Measurements from ENCODE around the gene DHDDS.
"Not testable (repeated sequence)": the region's sequence is repeated elsewhere in the genome, so short reads cannot be mapped to it uniquely, and the experiment has no call there.

DHDDS gene

GRCh38 chr1:26477446-26478152 is 45.5 kb downstream of the DHDDS start:
- DNase-seq (ENCODE audit: low read depth, low spot score): peak; percentile 28

- no peak for DNase-seq (ENCODE audit: low read depth, low spot score)
Observed at GRCh38 chr1:26478159-26478558, 46.0 kb downstream of the DHDDS start.

DNA sequence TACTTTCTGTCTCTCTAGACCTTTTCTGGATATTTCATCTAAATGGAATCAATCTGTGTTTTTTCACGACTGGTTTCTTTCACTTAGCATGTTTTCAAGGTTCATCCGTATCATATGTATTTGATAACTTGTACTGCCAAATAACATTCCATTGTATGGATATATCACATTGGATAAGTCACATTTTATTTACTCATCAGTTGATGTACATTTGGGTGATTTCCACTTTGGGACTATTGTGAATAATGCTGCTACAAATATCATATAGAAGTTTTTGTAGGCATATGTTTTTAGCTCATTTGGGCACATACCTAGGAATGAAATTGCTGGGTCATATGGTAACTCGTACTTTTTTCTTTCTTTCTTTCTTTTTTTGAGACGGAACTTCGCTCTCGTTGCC is 46.9 kb downstream of the DHDDS start:
- no peak for DNase-seq (ENCODE audit: low read depth, low spot score)

DNA sequence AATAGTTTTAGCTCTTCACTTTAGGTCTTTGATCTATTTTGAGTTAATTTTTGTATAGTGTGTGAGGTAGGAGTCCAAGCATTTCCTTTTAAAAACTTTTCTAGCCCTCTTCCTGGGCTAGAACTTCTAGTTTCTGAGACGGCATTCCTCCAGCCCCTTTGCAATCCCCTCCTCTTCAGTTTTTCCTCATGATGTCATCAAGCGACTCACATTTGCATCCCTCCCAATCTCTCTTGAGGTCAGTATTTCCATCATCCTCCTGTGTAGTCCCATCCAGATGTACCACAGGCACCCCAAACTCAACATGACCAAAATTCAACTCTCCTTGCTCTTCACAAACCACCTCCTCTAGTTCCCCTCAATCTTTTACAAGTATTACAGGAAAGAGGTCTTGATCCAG is 50.8 kb downstream of the DHDDS start:
- DNase-seq (ENCODE audit: low read depth, low spot score): peak; percentile 34

GRCh38 chr1:26483980-26484379 is 51.9 kb downstream of the DHDDS start:
- peak; percentile 31 for DNase-seq (ENCODE audit: low read depth, low spot score)

- no peak for DNase-seq (ENCODE audit: low read depth, low spot score)
Observed at GRCh38 chr1:26490155-26490554, 58.0 kb downstream of the DHDDS start.

DNA sequence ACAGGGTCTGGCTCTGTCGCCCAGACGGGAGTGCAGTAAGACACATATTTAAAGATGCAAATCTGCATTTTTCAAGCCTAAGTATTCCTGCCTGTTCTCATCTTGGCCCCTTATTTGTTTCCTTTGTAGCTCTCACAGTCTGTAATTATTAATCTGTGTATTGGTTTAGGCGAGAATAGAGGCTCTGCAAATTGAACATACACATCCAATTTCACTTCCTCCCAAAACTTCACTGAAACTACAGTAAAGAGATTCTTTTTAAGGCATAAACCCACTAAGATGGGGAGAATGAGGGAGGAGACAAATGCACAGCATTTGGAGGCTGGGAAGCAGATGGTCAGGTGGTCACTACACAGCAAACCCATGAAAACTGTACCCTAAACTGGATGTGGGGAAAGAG is 61.1 kb downstream of the DHDDS start:
- DNase-seq (ENCODE audit: low read depth, low spot score): no peak

DNA sequence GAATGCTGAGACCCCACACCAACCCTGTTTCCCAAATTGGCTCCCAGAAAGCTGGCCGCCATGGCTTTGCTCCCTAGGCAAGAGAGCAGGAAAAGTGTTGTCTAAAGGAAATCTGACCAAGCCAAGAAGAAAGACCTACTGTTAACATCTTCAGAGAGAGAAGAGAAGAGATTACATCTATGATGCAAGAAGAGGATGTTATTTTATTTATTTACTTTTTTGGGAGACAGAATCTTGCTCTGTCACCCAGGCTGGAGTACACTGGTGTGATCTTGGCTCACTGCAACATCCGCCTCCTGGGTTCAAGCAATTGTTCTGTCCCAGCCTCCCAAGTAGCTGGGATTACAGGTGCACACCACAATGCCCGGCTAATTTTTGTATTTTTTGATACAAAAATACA is 61.8 kb downstream of the DHDDS start:
- DNase-seq (ENCODE audit: low read depth, low spot score): no peak

- no peak for DNase-seq (ENCODE audit: low read depth, low spot score)
Observed at GRCh38 chr1:26496861-26497260, 64.7 kb downstream of the DHDDS start.

- DNase-seq (ENCODE audit: low read depth, low spot score): no peak
Observed at GRCh38 chr1:26498894-26499293, 66.8 kb downstream of the DHDDS start.

- DNase-seq (ENCODE audit: low read depth, low spot score): peak; percentile 92
Observed at GRCh38 chr1:26500488-26501175, 68.5 kb downstream of the DHDDS start.

GRCh38 chr1:26510711-26511110 is 78.6 kb downstream of the DHDDS start:
- DNase-seq (ENCODE audit: low read depth, low spot score): peak; percentile 57

- DNase-seq (ENCODE audit: low read depth, low spot score): not testable (repeated sequence)
Observed at GRCh38 chr1:26515836-26516235, 83.7 kb downstream of the DHDDS start.

GRCh38 chr1:26516987-26517765 is 85.1 kb downstream of the DHDDS start:
- DNase-seq (ENCODE audit: low read depth, low spot score): no peak

DNA sequence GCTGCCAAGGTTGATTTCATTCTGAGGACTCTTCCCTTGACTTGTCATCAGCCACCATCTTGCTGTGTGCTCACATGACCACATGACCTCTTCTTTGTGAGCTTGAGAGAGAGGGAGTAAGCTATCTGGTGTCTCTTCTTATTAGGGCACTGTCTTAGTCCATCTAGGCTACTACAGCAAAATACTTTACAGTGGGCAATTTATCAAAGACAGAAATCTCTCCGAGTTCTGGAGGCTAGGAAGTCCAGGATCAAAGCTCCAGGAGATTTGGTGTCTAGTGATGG is 85.6 kb downstream of the DHDDS start:
- DNase-seq (ENCODE audit: low read depth, low spot score): no peak

GRCh38 chr1:26518355-26518754 is 86.2 kb downstream of the DHDDS start:
- no peak for DNase-seq (ENCODE audit: low read depth, low spot score)

DNA sequence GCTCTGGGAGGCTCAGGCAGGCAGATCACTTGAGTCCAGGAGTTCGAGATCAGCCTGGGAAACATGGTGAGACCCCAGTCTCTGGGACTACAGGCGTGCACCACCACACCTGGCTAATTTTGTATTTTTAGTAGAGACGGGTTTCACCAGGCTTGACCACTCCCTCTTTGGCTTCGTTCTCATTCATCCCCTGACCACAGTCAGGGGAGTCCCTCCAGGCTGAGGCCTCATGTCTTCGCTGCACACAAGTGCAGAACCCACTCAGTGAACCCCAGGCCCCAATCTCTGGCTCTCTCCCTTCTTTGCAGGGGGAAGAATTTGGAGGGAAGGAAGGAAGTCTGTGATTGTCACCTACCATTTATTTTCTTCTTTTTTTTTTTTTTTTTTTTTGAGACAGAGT is 88.2 kb downstream of the DHDDS start:
- DNase-seq (ENCODE audit: low read depth, low spot score): no peak

Measured in astrocyte of the hippocampus (primary cell).